ENCODE measurements around the gene MAGI2.
A peak's percentile ranks its signal among the peaks of the same experiment; 100 is the strongest.

MAGI2 gene

GRCh38 chr7:78924581-78924980, 528.9 kb downstream of the MAGI2 start:
- H3K4me3 ChIP-seq (ENCODE audit: low read depth, low read length) = no peak overlapping the region
- peak; percentile 11 for TF ChIP-seq CTCF (IDR thresholded peaks at IDR 0.05; ENCODE audit: insufficient read depth, low read length, missing control alignments)
- POLR2A ChIA-PET = no interaction called here
- CTCF ChIA-PET = interaction anchor here (1.1 to 2.5 kb wide), 5 partner anchors 17 to 904 kb away, joined by 3 to 11 read pairs (median 4); no protein-coding TSS in a partner anchor
- no peak for DNase-seq (ENCODE audit: low read depth, low spot score)

GRCh38 chr7:78912781-78913180, 540.7 kb downstream of the MAGI2 start:
- TF ChIP-seq CTCF (IDR thresholded peaks at IDR 0.05; ENCODE audit: insufficient read depth, low read length, missing control alignments) = no peak
- POLR2A ChIA-PET = no interaction called here
- no peak overlapping the region for H3K4me3 ChIP-seq (ENCODE audit: low read depth, low read length)
- CTCF ChIA-PET = interaction anchor here (1.9 kb wide), 1 partner anchor 402 kb away, joined by 6 read pairs; no protein-coding TSS in a partner anchor
- no peak for DNase-seq (ENCODE audit: low read depth, low spot score)

- H3K4me3 ChIP-seq (ENCODE audit: low read depth, low read length) = no peak overlapping the region
- ChIA-PET CTCF (no interaction called here), POLR2A (no interaction called here)
- no peak for DNase-seq (ENCODE audit: low read depth, low spot score)
- no peak for TF ChIP-seq CTCF (IDR thresholded peaks at IDR 0.05; ENCODE audit: insufficient read depth, low read length, missing control alignments)
Observed at GRCh38 chr7:78906735-78907134, 546.7 kb downstream of the MAGI2 start.

GRCh38 chr7:78905436-78905835, 548.0 kb downstream of the MAGI2 start:
- no peak for TF ChIP-seq CTCF (IDR thresholded peaks at IDR 0.05; ENCODE audit: insufficient read depth, low read length, missing control alignments)
- POLR2A ChIA-PET = no interaction called here
- CTCF ChIA-PET = no interaction called here
- no peak for DNase-seq (ENCODE audit: low read depth, low spot score)
- H3K4me3 ChIP-seq (ENCODE audit: low read depth, low read length) = no peak overlapping the region

GRCh38 chr7:78904983-78905382, 548.5 kb downstream of the MAGI2 start:
- no peak overlapping the region for H3K4me3 ChIP-seq (ENCODE audit: low read depth, low read length)
- no peak for TF ChIP-seq CTCF (IDR thresholded peaks at IDR 0.05; ENCODE audit: insufficient read depth, low read length, missing control alignments)
- ChIA-PET POLR2A (no interaction called here), CTCF (no interaction called here)
- DNase-seq (ENCODE audit: low read depth, low spot score) = no peak

- no peak overlapping the region for H3K4me3 ChIP-seq (ENCODE audit: low read depth, low read length)
- no peak for TF ChIP-seq CTCF (IDR thresholded peaks at IDR 0.05; ENCODE audit: insufficient read depth, low read length, missing control alignments)
- DNase-seq (ENCODE audit: low read depth, low spot score) = no peak
- ChIA-PET CTCF (interaction anchor here (0.6 kb wide), 1 partner anchor 1141 kb away, joined by 4 read pairs; no protein-coding TSS in a partner anchor), POLR2A (no interaction called here)
Observed at GRCh38 chr7:78901566-78901965, 551.9 kb downstream of the MAGI2 start.
